GM12865 (cell line): ENCODE measurements around the gene ATP8A1.

Source experiments
- DNase-seq: peaks from one replicate; pipeline ENCODE4 v3.0.0; 2010; ENCODE audit warnings: low read depth
- H3K4me3 ChIP-seq: 2 replicates; pipeline ENCODE4 v1.5.1; 2011; ENCODE audit warnings: mild to moderate bottlenecking, low read depth, low read length, control low read depth
- CTCF ChIP-seq: IDR thresholded peaks from 2 replicates; pipeline ENCODE4 v1.5.1; 2011; ENCODE audit warnings: low read length, control low read depth, low read depth, inconsistent platforms; ENCODE audit not compliant: insufficient read depth; ENCODE audit errors: missing control alignments

Gene ATP8A1

GRCh38 chr4:42615131-42615763 lies 41.7 kb downstream of the ATP8A1 start:
- H3K4me3 ChIP-seq: no peak overlapping the region
- TF ChIP-seq CTCF: no peak
- no peak for DNase-seq

DNA sequence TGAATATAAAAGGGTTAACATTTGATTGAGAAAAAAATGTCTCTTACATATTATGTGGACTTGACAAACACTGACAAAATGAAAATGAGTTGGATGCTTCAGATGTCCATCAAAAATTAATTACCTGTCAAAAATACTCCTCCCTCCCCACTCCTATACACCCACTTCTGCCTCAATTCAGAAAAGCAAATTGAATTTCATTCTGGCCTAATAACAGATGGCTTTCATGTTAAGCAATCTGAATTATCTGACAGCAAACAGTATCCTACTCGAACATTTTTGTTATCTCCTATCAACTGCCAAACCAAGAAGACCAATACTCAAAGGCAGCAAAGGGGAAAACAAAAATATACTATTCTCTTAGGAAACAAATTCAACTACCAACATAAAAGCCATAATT lies 44.0 kb downstream of the ATP8A1 start:
- H3K4me3 ChIP-seq: no peak overlapping the region
- TF ChIP-seq CTCF: no peak
- no peak for DNase-seq

DNA sequence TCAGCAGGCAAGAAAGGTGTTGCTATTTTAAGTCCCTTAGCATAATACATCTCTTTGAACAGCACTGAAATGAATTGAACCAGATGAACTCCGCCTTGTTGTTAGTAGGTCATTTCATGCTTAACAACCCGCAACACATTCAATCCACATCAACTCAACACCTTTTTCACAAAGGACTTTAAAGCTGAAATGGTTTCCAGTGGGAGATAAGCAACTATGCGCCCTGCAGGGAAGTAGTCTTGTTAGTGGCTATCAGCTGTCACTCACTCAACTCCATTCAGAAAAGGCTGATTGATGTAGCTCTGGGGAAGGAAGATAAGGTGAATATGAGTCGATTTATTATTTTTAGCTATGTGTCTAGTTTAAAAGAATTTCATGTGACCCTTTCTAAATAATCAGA lies 46.0 kb downstream of the ATP8A1 start:
- no peak for TF ChIP-seq CTCF
- no peak overlapping the region for H3K4me3 ChIP-seq
- DNase-seq: no peak

DNA sequence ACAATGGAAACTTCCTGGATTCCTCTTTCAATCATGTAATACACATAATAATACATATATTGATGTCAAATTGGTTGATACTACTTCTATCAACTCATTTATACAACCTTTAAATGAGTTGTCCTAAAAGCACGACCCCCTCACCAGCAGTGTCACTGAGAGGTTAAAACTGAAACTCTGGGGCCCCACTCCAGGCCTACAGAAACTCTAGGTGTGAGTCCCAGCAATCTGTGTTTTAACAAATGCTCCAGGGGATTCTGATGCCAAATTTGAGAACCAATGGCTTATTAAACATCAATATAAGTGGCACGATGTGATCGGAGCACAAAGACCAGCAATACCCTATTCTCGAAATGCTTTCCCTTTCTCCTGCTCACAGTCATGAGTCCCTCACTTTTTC lies 47.9 kb downstream of the ATP8A1 start:
- no peak for TF ChIP-seq CTCF
- no peak overlapping the region for H3K4me3 ChIP-seq
- no peak for DNase-seq

- H3K4me3 ChIP-seq: no peak overlapping the region
- TF ChIP-seq CTCF: no peak
These were observed 48.4 kb downstream of the ATP8A1 start for GRCh38 chr4:42608551-42608950.

DNA sequence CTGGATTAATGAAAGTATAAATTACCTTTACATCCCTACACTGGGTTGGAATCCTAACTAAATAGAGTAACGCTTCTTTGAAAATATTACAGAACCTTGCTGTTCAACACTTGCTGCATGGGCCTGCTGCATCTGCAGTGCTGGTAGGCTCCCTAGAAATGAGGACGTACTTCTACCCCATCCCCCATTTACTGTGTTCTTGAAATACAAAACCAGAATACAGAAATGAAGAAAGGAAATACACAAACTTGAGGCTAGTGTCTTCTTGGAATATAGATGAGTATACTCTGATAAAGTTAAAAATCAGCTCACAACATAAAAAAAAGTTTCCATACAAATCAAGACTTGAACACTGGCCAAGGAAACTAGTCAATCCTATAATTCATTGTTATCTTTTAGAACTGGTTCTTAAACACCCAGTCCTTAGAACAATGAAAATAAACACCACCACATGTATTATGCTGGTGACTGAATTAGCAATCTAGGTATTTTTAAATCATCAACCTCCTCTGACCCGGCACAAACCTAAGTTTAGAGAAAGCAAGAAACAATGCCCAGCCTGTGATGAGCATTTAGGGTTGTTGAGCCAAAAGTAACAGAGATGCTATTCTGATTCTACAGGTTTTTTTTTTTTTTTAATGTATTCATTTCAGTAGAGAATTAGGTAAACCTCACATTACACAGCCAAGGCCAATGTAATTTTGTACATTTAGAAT lies 49.7 kb downstream of the ATP8A1 start:
- no peak overlapping the region for H3K4me3 ChIP-seq
- TF ChIP-seq CTCF: no peak
- DNase-seq: no peak

More at GRCh38 chr4:42608551-42608950, 48.4 kb downstream of the ATP8A1 start:
- DNase-seq: no peak
